ENCODE measurements around the gene CHSY1. TPM values are rescaled to one million over a fixed set of nuclear protein-coding genes. Genes with fewer than 3 reads are reported as not detected.

CHSY1 gene
- total RNA-seq, 2 experiments from 2014 or later: 5.8 to 6.7 TPM

DNA sequence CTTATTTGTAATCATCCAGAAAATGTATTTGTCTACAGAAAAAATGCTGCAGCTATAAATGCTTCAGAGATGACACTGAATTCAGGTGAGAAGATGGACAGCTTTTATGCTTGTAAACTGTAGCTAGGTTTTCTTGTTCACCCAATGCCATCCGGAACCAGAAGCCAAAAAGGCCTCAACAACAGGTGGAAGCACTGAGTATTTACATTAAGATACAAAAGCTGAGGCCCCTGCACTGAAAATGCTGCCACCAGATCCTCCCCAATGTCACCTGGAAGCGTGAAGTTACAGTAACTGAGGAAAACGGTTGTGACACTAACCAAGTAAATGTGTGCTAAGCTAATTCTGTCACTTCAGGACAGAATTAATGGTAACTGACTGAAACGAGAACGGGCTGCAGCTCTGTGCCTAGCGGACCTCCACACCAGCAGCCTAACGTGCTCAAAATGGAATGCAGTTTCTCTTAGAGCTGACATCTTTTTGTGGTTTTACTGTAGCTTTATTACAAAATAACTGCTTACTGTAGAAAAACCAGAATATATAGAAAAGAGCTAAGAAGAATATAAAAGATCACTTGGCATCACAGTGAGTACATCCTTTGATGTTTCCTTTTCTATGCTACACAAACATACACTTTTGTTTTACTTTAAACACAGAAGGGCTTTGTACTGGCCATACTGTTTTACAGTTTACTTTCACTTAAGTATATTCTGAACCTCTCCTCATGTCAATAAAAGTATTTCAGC is 7.6 kb downstream of the CHSY1 start:
- ChIA-PET POLR2A (interaction anchor here (1.0 to 1.2 kb wide), 3 partner anchors 35 to 51 kb away, joined by 3 to 5 read pairs (median 3); partner anchors contain the start of gene SNRPA1), CTCF (interaction anchor here (1.3 kb wide), 1 partner anchor 12 kb away, joined by 3 read pairs; no protein-coding TSS in a partner anchor)
- intact Hi-C loops (cut with DNase I, micrococcal nuclease): loop anchor here in 1 of 2 experiments (5.0 kb wide), 1 partner anchor 37 kb away; no protein-coding TSS in a partner anchor
- H3K9me3 Mint-ChIP-seq: no peaks in the 10 kb centered on the region
- H3K27ac ChIP-seq (ENCODE audit: low read depth in 1 of 2, low read length in 2 of 2): peak overlapping the region in 1 of 2 donors; percentile 32
- no peaks in the 10 kb centered on the region for H3K36me3 ChIP-seq (ENCODE audit: insufficient read depth, low read length)
- no peaks in the 10 kb centered on the region for H3K9me3 ChIP-seq (ENCODE audit: control insufficient read depth in 1 of 2, insufficient read depth in 1 of 2, low read length in 2 of 2)
- H3K4me3 Mint-ChIP-seq: peak overlapping the region; percentile 55
- H3K4me3 ChIP-seq (ENCODE audit: low read length): no peak overlapping the region
- no peaks in the 10 kb centered on the region for H3K27me3 Mint-ChIP-seq
- peak overlapping the region; percentile 59 for H3K27ac Mint-ChIP-seq
- DNase-seq: peak in 1 of 14 experiments; percentile 35
- peaks cover 89% of the 10 kb centered on the region for H3K4me1 Mint-ChIP-seq (ENCODE audit: low read depth)
- H3K27me3 ChIP-seq (ENCODE audit: control insufficient read depth in 1 of 2, insufficient read depth in 2 of 2, low read length in 2 of 2): no peaks in the 10 kb centered on the region
- no peak for ATAC-seq (ENCODE audit: poor library complexity)
- TF ChIP-seq, protein P1, sequence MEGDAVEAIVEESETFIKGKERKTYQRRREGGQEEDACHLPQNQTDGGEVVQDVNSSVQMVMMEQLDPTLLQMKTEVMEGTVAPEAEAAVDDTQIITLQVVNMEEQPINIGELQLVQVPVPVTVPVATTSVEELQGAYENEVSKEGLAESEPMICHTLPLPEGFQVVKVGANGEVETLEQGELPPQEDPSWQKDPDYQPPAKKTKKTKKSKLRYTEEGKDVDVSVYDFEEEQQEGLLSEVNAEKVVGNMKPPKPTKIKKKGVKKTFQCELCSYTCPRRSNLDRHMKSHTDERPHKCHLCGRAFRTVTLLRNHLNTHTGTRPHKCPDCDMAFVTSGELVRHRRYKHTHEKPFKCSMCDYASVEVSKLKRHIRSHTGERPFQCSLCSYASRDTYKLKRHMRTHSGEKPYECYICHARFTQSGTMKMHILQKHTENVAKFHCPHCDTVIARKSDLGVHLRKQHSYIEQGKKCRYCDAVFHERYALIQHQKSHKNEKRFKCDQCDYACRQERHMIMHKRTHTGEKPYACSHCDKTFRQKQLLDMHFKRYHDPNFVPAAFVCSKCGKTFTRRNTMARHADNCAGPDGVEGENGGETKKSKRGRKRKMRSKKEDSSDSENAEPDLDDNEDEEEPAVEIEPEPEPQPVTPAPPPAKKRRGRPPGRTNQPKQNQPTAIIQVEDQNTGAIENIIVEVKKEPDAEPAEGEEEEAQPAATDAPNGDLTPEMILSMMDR (IDR thresholded peaks at IDR 0.05): no peak
- H3K4me1 ChIP-seq (ENCODE audit: insufficient read depth, low read length): peaks cover 64% of the 10 kb centered on the region
- no peaks in the 10 kb centered on the region for H3K36me3 Mint-ChIP-seq (ENCODE audit: low read depth)

DNA sequence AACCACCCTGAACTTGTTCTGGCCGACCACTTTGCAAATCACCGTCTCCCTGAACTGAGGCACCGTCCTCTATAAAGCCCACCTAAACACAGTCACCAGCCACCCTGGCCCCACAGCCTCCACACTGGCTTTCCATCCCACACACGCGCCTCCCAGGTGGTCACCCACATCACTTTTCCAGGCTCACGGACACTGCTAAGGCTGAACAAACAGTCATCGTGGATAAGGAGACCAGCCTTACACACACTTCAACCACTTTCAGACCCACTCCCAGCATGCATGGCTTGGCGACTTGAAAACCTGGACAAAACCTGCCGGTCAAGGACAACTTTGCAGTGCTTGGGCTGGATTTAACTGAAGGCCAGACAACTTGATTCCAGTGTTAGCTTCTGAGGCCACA is 8.4 kb downstream of the CHSY1 start:
- DNase-seq (no peak), ATAC-seq (ENCODE audit: poor library complexity) (no peak)
- TF ChIP-seq, protein P1 (IDR thresholded peaks at IDR 0.05): no peak
- Mint-ChIP-seq H3K4me3 (peak overlapping the region; percentile 59), H3K4me1 (ENCODE audit: low read depth) (peaks cover 94% of the 10 kb centered on the region), H3K36me3 (ENCODE audit: low read depth) (no peaks in the 10 kb centered on the region), H3K27ac (peak overlapping the region; percentile 81), H3K9me3 (no peaks in the 10 kb centered on the region), H3K27me3 (no peaks in the 10 kb centered on the region)
- Histone ChIP-seq H3K4me3 (ENCODE audit: low read length) (no peak overlapping the region), H3K36me3 (ENCODE audit: insufficient read depth, low read length) (no peaks in the 10 kb centered on the region), H3K9me3 (ENCODE audit: control insufficient read depth in 1 of 2, insufficient read depth in 1 of 2, low read length in 2 of 2) (no peaks in the 10 kb centered on the region), H3K27me3 (ENCODE audit: control insufficient read depth in 1 of 2, insufficient read depth in 2 of 2, low read length in 2 of 2) (no peaks in the 10 kb centered on the region), H3K4me1 (ENCODE audit: insufficient read depth, low read length) (peaks cover 66% of the 10 kb centered on the region), H3K27ac (ENCODE audit: low read depth in 1 of 2, low read length in 2 of 2) (no peak overlapping the region)
- intact Hi-C loops (cut with DNase I, micrococcal nuclease): loop anchor here in 1 of 2 experiments (5.0 kb wide), 1 partner anchor 36 kb away; no protein-coding TSS in a partner anchor
- ChIA-PET CTCF (interaction anchor here (1.3 to 4.9 kb wide), 2 partner anchors 8 to 15 kb away, joined by 3 to 20 read pairs; partner anchors contain the start of gene CHSY1), POLR2A (interaction anchor here (0.8 to 4.1 kb wide), 5 partner anchors 8 to 117 kb away, joined by 3 to 43 read pairs (median 4); partner anchors contain the start of genes CHSY1 and SNRPA1)

DNA sequence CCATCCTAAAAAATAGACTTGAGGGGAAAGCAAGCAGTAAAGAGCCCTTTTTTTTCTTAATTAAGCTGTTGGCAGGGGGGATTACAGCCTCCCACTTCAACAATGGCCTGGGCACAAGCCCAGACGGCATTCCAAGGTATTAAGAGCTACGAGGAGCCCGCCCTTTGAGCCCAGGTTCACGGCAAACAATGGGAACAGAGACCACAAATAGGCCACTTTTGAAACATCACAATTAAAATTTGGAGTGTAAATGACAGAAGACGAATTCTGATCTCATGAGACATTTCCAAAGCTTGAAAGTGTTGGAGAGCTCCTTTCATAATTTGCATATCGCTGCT is 8.9 kb downstream of the CHSY1 start:
- Mint-ChIP-seq H3K4me1 (ENCODE audit: low read depth) (peaks cover 93% of the 10 kb centered on the region), H3K4me3 (peak overlapping the region; percentile 59), H3K9me3 (no peaks in the 10 kb centered on the region), H3K27ac (peak overlapping the region; percentile 81), H3K36me3 (ENCODE audit: low read depth) (no peaks in the 10 kb centered on the region), H3K27me3 (no peaks in the 10 kb centered on the region)
- ChIA-PET CTCF (interaction anchor here (0.6 to 4.9 kb wide), 5 partner anchors 8 to 32 kb away, joined by 3 to 20 read pairs (median 3); partner anchors contain the start of gene CHSY1), POLR2A (interaction anchor here (0.7 to 4.1 kb wide), 10 partner anchors 8 to 901 kb away, joined by 3 to 43 read pairs (median 3); partner anchors contain the start of genes ADAMTS17, CHSY1 and SNRPA1)
- intact Hi-C loops (cut with DNase I, micrococcal nuclease): loop anchor here in 1 of 2 experiments (5.0 kb wide), 1 partner anchor 36 kb away; no protein-coding TSS in a partner anchor
- no peaks in the 10 kb centered on the region for H3K36me3 ChIP-seq (ENCODE audit: insufficient read depth, low read length)
- peaks cover 66% of the 10 kb centered on the region for H3K4me1 ChIP-seq (ENCODE audit: insufficient read depth, low read length)
- H3K9me3 ChIP-seq (ENCODE audit: control insufficient read depth in 1 of 2, insufficient read depth in 1 of 2, low read length in 2 of 2): no peaks in the 10 kb centered on the region
- no peaks in the 10 kb centered on the region for H3K27me3 ChIP-seq (ENCODE audit: control insufficient read depth in 1 of 2, insufficient read depth in 2 of 2, low read length in 2 of 2)
- no peak for ATAC-seq (ENCODE audit: poor library complexity)
- TF ChIP-seq, protein P1 (IDR thresholded peaks at IDR 0.05): no peak
- DNase-seq: no peak
- peak overlapping the region; percentile 35 for H3K4me3 ChIP-seq (ENCODE audit: low read length)
- no peak overlapping the region for H3K27ac ChIP-seq (ENCODE audit: low read depth in 1 of 2, low read length in 2 of 2)
